ENCODE data around the gene TRIO.
A peak's percentile ranks its signal among the peaks of the same experiment; 100 is the strongest.

TRIO gene

DNA sequence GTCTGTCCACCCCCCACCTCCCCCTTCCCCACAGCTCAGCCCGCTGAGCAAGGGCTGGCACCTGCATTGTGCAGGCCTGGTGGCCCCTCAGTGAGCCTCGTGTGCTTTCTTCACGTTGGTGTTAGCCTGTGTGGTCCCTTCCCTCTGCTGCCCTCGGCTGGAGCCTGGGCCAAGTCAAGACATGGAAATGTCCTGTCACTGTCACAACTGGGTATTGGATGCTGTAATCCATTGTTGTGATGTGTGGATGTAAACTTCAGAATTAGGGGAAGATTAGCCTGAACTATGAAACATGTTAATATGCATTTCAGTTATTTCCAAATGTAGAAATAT, 103.9 kb downstream of the TRIO start:
- no peak for DNase-seq (ENCODE audit: low read depth)

DNA sequence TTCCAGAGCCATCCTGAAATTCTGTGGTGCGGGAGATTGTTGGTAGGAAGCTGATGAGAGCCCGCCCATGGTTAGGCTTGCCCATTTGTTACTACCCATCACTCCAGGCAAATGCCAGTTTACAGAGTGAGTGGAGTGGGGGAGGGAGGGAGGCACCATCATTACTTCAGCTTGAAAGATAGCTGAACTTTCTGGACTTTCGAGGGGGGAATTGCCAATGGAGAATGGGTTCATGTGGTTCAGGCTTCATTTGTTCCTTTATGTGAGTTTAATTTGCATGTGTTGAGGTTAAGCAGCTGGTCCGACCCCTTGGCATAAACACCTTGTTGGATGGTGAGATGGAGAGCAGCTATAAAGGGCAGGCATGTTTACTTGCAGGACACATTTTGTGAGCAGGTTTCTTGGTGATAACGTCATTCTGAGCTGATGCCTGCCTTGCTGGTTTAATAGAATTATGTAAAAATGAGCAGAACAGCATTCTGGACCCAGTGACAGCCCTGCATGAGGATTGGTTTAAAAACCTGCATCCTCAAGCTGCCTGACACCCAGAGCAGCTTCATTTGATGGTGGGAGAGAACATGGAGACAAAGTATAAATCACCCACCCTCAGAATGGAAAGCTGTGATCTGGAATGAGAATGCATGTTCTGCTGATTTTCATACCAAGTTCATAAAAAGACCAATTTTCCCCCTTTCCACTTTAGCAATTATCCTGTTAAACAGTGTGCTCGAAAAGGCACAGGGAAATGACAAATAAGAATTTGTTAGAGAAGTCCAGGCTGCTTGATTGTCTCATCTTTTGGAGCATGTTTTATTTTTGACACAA, 106.3 kb downstream of the TRIO start:
- no peak for DNase-seq (ENCODE audit: low read depth)

DNA sequence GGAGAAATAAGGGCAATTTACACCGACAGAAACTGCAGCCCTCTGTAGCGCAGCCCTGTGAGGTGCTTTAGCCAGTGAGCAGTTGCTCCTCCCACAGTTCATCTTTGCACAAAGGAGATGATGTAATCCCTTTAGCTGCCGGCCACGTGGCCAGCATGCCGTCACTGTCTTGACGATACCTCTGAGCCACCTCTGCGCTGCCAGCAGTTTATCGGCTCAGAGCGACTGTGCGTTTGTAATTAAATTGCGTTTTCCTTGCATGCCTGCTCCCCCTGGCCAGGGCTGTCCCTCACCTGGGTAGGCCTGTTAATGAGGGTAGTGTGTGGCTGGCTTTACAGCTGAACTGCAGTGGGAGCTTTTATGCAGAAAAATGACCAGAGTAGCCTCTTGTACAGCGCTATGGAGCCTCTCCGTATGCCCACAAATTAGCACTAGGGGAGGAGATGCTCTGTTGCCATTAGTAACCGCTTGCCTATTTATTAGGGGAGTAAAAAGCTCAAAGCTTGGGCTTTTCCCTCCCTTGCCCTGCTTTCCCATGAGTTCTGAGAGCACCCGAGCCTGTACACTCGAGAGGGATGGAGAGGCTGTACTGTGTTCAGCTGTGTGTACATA, 107.0 kb downstream of the TRIO start:
- DNase-seq (ENCODE audit: low read depth), result no peak

DNA sequence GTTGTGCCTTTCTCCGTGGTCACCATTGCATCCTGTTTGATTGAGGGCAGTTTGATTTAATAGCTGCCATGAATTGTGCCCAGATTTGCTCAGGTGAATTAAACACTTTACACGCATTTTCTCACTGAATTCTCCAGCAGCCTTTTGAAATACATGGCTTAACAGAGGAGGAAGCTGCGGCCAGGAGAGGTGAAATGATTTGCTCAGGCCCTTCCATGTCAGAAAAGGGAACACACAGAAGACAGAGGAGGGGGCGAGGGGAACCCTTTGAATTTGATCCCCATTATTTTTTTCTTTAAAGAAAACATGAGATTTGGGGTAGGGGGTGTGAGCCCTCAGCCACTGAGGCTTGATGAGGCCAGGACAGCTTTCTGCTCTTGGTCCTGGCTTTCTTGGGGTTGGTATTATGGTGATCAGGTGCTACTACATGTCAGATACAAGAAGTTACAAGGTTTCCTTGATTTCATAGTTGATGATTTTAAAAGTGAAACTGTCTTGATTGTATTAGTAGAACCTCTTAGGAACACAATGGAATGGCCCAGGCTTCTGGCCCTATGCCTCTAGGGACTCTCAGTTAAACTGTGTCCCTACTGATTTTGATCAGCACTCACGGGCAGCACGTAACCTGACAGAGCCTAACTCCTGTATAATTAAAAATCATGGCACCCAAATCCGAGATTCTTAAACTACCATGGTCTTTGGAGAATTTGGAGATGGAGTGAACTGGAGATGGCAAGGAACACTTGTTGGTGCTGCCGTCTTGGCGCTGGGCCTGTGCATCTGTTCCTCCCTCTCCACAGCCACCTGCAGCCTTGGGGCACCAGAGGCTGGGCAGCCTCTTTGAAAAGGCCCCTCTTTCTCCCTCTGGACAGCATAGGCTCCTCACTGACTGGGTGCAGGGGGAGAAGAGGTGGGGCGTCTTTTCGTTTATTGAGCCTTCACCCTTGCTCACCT, 107.9 kb downstream of the TRIO start:
- no peak for DNase-seq (ENCODE audit: low read depth)

DNA sequence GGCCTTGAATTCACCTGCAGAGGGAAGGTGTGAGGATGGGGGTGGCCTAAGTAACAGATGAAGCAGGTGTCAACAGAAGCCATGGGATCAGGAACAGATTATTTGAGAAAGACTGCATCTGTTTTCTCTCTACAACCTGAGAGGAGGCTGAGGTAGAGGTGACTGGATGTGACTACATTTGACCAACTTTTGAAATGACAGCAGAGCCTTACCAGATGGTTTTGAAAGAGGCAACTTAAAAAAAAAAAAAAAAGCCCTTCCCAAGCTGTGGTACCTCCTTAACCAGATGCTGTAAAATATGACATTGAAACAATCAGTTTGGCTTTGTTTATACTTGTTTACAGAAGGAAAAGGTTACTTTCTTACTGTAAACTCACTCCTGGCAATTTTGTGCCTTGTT, 108.6 kb downstream of the TRIO start:
- DNase-seq (ENCODE audit: low read depth), result no peak

DNA sequence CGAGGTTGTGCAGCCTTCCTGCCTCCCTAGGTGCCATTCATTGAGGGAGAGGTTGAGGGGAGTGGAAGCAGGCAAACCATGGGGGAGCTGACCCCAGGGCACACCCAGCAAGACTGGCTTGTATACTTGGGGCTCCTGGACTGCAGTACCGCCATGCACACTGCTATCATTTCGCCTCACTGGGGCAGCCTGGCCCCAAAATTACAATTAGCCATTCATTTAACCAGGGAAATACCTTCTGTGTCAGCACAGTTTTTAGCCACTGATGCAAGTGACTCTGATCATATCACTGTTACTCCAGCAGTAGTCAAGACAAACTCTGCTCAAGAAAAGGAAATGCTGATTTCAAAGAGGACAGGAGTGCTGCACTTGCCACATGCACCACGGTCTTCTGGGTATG, 109.7 kb downstream of the TRIO start:
- no peak for DNase-seq (ENCODE audit: low read depth)

DNA sequence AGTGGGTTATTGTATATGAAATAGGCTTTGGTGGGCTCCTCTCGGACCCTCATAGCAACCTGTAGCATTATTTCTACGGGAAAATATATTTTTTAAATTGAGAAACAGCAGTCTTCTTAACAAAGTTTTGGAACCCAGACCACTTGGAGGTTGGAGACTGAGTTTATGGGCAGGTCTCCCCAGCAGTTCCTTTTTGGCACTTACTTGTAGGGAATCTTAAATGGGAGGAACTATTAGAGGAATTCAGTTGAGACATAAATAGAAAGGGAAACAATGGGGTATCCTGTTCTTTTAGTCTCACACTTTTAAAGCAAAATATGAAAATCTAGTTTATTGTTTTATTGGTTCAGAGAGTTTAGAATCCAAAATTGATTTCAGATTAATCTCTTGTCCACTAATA, 111.5 kb downstream of the TRIO start:
- DNase-seq (ENCODE audit: low read depth), result no peak

DNA sequence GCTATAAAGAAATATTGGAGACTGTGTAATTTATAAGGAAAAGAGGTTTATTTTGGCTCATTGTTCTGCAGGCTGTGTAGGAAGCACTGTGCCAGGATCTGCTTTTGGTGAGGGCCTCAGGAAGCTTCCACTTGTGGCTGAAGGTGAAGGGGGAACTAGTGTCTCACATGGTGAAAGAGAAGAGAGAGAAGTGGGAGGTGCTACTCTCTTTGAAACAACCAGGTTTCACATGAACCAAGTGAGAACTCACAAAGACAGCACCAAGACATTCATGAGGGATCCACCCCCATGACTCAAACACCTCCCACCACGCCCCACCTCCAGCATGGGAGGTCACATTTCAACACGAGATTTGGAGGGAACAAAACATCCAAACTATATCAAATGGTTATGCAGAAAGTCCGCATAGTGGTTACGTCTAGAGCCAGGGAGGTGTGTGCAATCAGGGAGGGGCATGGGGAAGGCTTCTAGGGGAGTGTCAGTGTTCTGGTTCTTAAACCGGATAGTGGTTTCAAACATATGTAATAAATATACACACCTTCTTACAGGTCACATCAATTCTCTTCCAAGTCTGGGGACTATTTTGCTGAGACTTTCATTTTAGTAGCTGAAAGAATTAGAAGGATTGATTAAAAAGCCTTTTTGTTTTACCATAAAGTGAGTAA, 113.0 kb downstream of the TRIO start:
- no peak for DNase-seq (ENCODE audit: low read depth)

DNA sequence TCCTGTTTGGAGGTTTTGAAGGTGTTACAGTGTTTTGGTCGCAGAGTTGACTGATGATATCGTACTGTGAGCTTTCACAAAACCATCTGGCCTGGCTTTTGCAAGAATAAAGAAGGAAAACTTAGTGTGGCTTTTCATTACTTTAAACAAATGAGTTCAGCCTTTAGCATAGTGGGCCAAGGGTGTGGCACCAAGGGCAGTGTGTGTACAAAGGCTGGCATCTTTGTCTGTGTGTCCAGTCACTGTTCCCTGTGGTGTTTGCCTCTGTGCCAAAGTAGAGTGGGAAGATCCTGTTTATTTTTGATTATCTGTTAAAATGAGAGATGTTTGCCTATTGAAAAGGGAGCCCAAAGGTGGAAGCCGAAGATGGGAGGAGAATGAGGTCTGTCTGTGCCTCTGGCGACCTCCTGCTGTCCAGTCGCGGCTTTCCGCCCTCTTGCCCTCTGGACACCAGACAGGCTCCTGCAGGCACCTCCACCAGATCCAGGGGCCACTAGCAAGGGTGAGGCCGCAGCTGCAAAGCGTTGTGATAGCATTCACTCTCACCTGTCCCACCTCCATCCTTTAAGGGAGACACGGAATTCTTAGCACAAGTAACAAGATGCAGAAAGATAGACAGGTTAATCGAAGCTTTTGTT, 113.7 kb downstream of the TRIO start:
- DNase-seq (ENCODE audit: low read depth), result no peak

DNA sequence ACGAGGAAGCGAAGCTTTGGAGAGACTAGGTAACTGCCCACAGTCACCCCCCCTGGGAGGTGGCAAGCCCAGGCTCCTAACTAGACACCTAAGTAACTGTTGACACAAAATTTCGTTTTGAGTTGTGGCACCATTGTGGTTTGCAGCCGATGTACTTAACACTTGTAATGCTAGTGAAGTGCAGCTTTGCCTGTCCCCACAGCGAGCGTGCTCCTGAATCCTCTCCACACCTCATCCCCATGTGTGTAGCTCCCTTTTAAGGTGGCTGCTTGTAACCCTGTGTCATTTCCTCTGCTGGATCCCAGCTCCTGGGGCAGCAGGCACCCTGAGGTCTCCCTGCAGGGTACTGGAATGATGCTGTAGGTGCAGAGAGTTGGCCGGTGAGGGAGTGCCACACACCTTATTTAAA, 114.9 kb downstream of the TRIO start:
- DNase-seq (ENCODE audit: low read depth), result no peak

DNA sequence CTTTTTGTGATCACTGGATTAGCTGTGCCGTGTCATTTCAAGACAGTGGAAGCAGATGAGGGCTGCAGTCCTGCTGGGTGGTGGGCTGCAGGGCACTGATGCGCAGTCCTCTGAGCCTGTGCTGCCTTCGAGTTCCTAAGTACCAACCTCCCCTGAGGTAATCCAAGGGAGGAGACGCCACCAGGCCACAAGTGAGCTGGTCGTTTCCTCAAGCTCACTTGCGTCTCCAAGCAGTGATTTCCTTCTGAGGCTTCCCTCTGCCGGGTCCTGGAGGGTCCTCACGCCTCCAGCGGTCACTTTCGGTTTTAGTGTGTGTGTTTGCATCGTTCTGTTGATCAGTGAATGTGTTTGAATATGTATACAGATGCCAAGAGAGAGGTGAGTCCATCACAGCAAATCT, 115.7 kb downstream of the TRIO start:
- DNase-seq (ENCODE audit: low read depth), result no peak

DNA sequence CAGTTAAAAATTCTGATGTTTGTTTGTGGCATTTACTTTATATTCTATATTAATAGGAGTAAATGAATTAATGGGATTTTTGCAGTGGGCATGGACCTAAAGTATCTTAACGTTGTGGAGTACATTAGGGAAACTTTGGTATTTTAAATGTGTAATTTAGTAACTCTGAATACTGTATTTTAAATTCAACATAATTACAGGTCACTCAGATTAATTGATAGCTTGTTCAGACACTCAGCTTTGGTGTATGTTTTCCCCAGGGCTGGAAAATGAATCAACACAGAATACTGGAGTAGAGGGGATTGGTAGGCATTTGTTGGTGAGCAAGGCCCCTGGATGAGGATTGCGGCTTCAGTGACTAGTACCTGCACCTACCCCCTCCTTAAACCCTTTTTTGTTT, 117.5 kb downstream of the TRIO start:
- DNase-seq (ENCODE audit: low read depth), result no peak

DNA sequence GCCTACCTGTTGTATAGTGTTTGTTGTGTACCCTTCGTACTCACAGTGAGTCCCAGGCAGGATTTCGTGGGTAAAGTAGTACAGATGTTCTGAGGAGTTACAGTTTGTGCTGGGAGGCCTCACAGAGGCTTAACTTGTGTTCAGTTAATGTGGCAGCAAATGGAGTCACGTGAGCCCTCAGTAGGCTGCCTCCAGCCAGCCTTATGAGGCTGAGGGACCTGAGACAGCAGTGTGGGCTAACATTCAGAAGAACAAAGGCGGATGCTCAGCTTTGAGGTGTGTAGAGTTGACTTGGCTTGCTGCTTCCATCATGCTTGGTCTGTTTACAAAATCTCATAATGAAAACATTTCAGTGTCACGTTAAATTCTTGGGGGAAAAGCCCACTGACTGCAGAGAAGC, 118.1 kb downstream of the TRIO start:
- DNase-seq (ENCODE audit: low read depth), result no peak

DNA sequence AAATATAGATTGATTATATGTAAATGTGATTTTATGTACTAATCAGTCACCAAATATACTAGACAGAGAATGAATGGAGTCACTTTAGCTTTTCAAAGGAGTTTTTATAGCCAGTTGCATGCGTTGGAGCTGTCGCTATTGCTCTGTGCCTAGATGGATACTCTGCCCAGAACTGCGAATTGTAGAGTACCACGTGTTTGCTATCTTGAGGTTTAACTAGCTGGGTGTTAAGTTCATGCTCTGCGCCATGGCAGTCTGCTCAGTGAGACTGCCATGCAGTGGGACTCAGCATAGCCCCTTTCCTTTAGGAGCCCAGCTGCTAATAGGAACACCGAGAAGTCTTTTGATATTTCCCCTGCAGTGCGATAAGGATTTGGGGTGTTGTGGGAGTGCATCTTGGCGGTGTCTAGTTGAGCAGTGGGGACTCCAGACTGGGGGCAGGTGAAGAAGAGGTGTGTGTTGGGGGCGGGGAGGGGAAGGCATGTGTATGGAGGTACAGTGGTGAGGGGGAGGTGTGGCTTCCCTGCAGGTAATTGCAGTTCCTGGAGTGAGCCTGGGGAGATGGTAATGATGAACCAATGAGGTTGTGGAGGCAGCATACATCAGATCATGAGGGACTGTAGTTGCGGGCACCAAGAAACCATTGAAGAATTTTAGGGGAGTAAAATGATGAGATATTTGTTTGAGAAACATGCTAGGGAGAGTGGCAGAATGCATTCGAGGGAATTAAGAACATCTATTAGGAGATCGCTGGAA, 118.9 kb downstream of the TRIO start:
- no peak for DNase-seq (ENCODE audit: low read depth)

DNA sequence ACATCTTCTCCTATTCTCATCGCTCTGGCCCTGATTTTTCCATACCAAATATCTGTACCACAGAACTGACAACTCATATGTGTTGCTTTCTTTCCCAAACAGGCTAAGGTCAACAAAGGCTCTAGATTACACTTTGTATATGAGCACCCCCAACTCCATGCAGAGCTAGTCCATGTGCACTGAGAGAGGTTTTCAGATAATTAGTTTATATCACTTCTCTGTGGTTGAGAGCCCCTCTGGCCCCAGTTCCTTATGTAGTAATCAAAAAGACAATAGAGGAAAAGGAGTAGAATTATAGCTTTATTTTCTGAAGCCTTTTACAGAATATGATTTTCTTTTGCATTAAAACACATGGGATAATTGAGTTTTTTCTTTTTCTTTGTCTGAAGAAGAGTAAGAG, 120.0 kb downstream of the TRIO start:
- DNase-seq (ENCODE audit: low read depth), result no peak

DNA sequence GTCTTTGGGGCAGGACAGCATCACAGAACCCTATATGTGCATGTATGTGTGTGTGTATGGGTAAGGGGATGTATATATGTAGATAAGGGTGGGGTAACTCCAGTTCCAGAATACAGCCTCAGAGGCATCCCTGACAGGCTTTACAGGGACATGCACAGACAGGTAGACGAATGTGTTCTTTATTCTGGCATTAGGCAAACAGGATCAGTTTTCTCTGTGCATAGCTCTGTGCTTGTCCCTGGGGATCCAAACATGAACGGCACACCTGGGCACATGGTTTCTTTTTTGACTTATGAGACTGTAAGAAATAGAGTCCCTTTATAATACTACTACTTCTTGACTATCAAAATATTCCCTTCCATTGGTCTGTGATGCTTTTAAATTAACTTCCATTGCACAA, 120.6 kb downstream of the TRIO start:
- no peak for DNase-seq (ENCODE audit: low read depth)

DNA sequence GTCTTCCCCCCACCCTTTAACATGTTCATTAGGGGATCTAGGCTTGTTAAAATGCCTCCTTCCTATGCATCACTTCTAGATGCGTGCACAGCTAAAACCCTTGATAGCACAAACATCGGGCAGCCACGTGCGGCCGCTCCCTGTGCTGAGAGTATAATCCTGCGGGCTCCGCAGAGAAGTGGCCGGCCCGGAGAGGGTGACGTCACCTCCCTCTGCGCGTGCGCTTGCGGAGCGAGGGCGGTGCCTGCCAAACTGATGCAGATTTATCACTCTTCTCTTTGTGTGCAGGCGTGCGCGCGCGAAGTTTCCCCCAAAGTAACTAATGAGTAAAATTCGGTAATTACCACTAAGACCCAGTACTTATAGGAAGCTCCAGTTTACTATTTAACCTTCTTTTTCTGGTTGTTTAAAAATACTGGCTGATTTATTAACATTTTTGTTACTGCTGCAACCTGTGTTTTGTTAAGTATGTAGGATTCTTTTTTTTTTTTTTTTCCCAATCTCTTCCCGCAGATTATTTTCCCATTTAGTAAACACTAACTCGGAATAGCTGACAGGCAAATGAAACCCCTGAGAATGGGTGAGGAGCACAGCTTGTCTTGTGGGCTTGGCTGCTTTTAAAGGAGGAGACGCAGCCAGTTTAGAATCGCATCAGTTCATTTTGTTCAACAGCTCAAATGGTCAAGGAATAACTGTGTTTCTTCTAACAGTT, 121.6 kb downstream of the TRIO start:
- DNase-seq (ENCODE audit: low read depth), result peak; percentile 50

DNA sequence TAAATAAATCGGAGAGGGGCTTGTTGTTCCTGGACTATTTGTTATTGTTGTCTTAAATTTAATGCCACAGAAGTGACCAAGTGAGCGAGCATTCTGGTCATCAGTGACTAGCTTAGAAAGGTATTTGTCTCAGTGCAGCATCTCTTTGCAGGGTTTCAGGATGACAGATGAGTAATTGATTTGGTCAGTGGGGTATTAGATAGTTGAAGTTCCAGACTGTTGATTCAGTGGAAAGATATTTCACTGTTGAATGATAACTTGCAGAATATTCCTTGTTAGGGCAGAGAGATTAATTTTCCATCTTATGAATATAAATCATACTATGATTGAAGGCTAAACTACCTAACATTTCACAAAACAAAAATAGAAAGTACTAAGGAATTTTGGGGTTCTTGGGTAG, 122.4 kb downstream of the TRIO start:
- no peak for DNase-seq (ENCODE audit: low read depth)

DNA sequence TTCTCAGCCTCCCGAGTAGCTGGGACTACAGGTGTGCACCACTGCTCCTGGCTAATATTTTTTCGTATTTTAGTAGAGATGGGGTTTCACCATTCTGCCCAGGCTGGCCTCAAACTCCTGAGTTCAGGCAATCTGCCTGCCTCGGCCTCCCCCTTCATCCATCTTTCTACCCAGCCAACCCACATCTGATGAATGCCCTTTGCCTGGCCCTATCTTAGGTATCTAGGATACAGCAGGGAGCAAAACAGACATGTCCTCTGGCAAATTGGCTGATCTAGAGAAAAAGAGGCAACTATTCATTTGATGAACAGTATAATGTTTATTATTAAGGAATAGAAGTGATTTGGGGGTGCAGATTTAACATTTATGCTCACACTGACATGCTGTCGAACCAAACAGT, 123.0 kb downstream of the TRIO start:
- no peak for DNase-seq (ENCODE audit: low read depth)

DNA sequence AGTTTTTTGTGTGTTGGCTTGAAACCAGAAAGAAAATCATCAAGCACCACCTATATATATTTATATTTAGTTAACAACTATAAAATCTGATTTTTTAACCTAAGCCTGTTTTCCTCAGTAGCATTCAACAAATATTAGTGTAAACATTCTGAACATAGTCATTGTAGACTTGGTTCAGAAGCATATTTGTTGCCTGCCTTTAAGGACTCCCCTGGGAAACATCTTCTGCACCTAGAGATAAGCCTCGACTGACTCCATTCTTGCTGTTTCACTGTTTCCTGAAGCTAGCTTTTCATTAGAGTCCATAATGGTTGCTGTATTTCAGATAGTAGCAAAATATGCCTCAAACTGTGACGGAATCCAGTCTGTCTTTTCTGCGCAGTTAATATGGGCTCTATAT, 123.5 kb downstream of the TRIO start:
- DNase-seq (ENCODE audit: low read depth), result no peak
